C4-2B (cell line): ENCODE results near the gene MRPL14.

Source experiments
- H3K27ac ChIP-seq: fragments of 450-650 bp; 2 replicates; pipeline ENCODE4 v1.5.1; 2017
- CTCF ChIP-seq: fragments of 450-650 bp; conservative IDR thresholded peaks from 2 replicates; pipeline ENCODE4 v1.5.1; 2017; ENCODE audit warnings: mild to moderate bottlenecking
- ZFX ChIP-seq: fragments of 450-650 bp; IDR thresholded peaks from 2 replicates; pipeline ENCODE4 v1.6.1; 2017

Gene MRPL14

GRCh38 chr6:44169154-44169553 lies 41.9 kb upstream of the MRPL14 start:
- TF ChIP-seq ZFX (no peak), CTCF (no peak)

GRCh38 chr6:44167567-44167966 lies 40.3 kb upstream of the MRPL14 start:
- TF ChIP-seq ZFX (no peak), CTCF (no peak)
- no peak overlapping the region for H3K27ac ChIP-seq

More at GRCh38 chr6:44169154-44169553, 41.9 kb upstream of the MRPL14 start:
- no peak overlapping the region for H3K27ac ChIP-seq

DNA sequence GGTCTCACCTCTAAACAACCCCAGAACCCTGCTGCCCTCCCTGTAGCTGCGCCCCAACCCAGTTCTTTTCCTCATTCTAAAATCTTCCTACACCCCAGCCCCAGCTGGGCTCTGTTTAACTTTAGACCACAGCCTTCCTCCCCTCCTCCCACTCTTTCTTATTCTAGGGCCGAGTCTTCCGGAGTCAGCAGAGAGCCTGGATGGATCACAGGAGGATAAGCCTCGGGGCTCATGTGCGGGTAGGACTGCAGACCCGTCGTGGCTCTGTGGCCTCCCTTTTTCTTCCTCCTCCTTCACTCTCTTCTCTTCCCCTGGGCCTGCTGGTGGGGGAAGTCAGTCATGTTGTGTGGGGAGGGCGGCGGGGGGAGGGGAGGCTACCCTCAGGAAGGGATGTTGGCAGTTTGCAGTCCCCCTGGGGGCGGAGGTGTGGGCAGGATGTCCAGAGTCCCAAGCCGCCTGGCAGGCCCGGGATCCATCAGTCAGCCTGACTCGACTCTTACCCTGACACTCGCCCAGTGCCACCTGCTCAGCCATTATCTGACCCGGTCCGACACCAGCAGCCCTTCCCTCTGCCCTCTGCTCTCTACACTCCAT lies 39.4 kb upstream of the MRPL14 start:
- no peak for TF ChIP-seq ZFX
- TF ChIP-seq CTCF: no peak

GRCh38 chr6:44166116-44166515 lies 38.9 kb upstream of the MRPL14 start:
- TF ChIP-seq ZFX (no peak), CTCF (no peak)
- H3K27ac ChIP-seq: no peak overlapping the region

More for the DNA sequence above, 39.4 kb upstream of the MRPL14 start:
- no peak overlapping the region for H3K27ac ChIP-seq

DNA sequence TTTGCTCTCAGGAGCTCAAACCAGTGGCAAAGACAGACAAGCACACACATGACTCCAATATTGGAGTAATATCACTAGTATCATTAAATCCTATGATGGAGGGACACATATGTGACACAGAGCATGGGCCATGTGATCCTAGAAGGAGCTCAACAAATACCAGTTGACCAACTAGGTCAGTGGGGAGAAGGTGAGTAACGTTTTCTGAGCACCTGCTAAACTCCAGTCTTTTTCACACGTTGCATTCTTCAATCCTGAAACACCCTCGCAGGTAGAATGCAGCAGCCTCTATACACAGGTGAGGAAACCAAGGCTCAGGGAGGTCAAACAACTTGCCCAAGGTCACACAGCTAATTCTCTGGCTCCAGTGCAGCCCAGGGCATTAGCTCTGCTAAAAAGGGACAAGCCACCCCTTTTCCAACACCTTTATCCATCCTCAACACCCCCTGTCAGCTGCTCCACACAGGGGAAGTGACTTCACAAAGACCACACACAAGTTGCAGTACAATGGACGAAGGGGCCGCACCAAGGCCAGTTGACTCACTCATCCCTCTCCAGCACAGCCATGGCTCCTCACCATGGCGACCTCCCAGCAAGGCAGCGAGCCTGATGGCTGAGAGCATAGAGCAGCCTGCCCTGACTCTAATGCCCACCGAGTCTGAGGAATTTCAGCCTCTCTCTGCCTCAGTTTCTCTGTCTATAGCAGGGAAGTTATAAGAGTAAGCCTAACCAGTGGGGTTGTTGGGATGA lies 35.8 kb upstream of the MRPL14 start:
- TF ChIP-seq ZFX (no peak), CTCF (no peak)
- H3K27ac ChIP-seq: no peak overlapping the region

DNA sequence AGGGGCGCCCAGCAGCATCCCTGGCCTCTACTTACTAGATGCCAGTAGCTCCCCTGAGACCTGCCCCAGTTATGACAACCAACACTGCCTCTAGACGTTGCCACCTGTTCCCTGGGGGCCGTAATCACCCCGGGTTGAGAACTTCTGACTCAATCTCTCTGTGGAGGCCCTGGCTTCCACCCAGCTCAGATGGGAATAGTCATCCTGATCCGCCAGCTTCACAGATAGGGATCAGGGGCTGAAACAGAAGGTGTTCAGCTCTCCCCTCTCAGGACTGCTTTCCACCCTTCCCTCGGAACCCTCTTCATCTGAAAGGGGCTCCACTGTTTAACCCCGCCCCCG lies 34.7 kb upstream of the MRPL14 start:
- TF ChIP-seq ZFX (no peak), CTCF (no peak)
- H3K27ac ChIP-seq: no peak overlapping the region

DNA sequence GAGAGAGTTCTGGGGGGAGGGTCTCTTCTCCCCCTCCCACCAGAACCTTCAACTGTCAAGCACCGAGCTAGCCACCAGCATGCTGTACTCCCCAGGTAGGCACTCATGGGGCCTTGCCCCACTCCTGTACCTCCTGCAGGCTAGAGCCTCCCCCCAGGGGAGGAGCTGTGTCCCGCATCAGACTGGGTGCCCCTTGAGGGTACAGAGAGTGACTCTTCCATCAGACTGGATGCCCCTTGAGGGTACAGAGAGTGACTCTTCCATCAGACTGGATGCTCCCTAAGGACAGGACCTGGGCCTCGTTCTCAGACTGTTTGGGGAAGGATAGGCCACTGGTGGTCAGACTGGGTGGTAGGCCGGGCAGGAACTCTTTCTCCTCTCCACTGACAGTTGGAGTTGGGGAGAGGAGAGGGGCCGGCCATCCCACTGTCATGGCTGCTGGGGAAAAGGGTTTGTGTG lies 31.5 kb upstream of the MRPL14 start, which contains the start of gene CAPN11:
Gene CAPN11, plus strand, starts transcription at position 51 of the 459 bp plus-strand sequence. Its CDS starts 29 bp downstream, at position 80.
- TF ChIP-seq CTCF (no peak), ZFX (no peak)
- H3K27ac ChIP-seq: peak within 1 kb of the TSS; percentile 84
